K562 (cell line): ENCODE data around the gene EIF5A2. TPM values are rescaled to one million over a fixed set of nuclear protein-coding genes. Genes with fewer than 3 reads are reported as not detected.

ENCODE experiments used
- BCL6 ChIP-seq: fragments of 250-450 bp; sonication (Bioruptor Pico); IDR thresholded peaks from 2 replicates; pipeline ENCODE4 v1.4.0; 2020
- BRD9 ChIP-seq: fragments of 450-650 bp; IDR thresholded peaks from 2 replicates; pipeline ENCODE4 v1.6.1; 2018; ENCODE audit warnings: low read depth; ENCODE audit not compliant: partially characterized antibody
- CSDE1 ChIP-seq, 2 experiments: fragments of 450-650 bp; IDR thresholded peaks; 2 replicates each; pipeline ENCODE4 v1.6.1; 2016; ENCODE audit warnings: mild to moderate bottlenecking in 1 of 2
- ETV5 ChIP-seq: sonication (generic); formaldehyde crosslinking; IDR thresholded peaks from 2 replicates; pipeline ENCODE4 v1.4.0; 2020; ENCODE audit warnings: low read depth, mild to moderate bottlenecking, missing genetic modification reagents
- HDAC2 ChIP-seq: fragments of 450-650 bp; IDR thresholded peaks from 2 replicates; pipeline ENCODE4 v1.6.1; 2016; ENCODE audit warnings: mild to moderate bottlenecking
- MAZ ChIP-seq, 2 experiments: fragments of 450-650 bp in 1 of 2; sonication (generic) in 1 of 2; formaldehyde crosslinking; IDR thresholded peaks in 1 of 2; conservative IDR thresholded peaks in 1 of 2; 2 replicates each; pipeline versions ENCODE4 v1.4.0 to v1.5.0; 2020; ENCODE audit warnings: mild to moderate bottlenecking in 1 of 2, missing genetic modification reagents in 1 of 2
- MTA3 ChIP-seq: fragments of 450-650 bp; formaldehyde crosslinking; IDR thresholded peaks from 2 replicates; pipeline ENCODE4 v1.6.1; 2017; ENCODE audit warnings: mild to moderate bottlenecking, borderline replicate concordance
- NFIC ChIP-seq: fragments of 450-650 bp; IDR thresholded peaks from 2 replicates; pipeline ENCODE4 v1.6.1; 2017; ENCODE audit warnings: mild to moderate bottlenecking, inconsistent platforms
- NKRF ChIP-seq: fragments of 450-650 bp; IDR thresholded peaks from 2 replicates; pipeline ENCODE4 v1.6.1; 2016; ENCODE audit warnings: borderline replicate concordance
- PHF21A ChIP-seq: fragments of 450-650 bp; IDR thresholded peaks from 2 replicates; pipeline ENCODE4 v1.6.1; 2017; ENCODE audit warnings: low read depth, borderline replicate concordance
- PHTF2 ChIP-seq: fragments of 250-450 bp; sonication (Bioruptor Pico); IDR thresholded peaks from 2 replicates; pipeline ENCODE4 v1.5.0; 2021; ENCODE audit warnings: mild to moderate bottlenecking
- POLR2AphosphoS5 ChIP-seq: IDR thresholded peaks from 2 replicates; pipeline ENCODE4 v1.6.1; 2011; ENCODE audit warnings: mild to moderate bottlenecking, low read depth, low read length, moderate library complexity; ENCODE audit not compliant: control insufficient read depth, insufficient read depth
- POLR3G ChIP-seq: IDR thresholded peaks from 2 replicates; pipeline ENCODE4 v1.6.1; 2011; ENCODE audit not compliant: insufficient read length, insufficient replicate concordance; ENCODE audit errors: extremely low read depth
- SMAD1 ChIP-seq: fragments of 150-350 bp; IDR thresholded peaks from 2 replicates; pipeline ENCODE4 v1.6.1; 2014; ENCODE audit warnings: low read length, low read depth; ENCODE audit not compliant: partially characterized antibody
- SMARCA4 ChIP-seq: fragments of 450-650 bp; IDR thresholded peaks from 2 replicates; pipeline ENCODE4 v1.6.1; 2016
- ZHX1 ChIP-seq: fragments of 150-350 bp; conservative IDR thresholded peaks from 2 replicates; pipeline ENCODE4 v1.6.1; 2014; ENCODE audit warnings: low read length
- ZMIZ1 ChIP-seq, 2 experiments: fragments of 150-350 bp in 1 of 2; IDR thresholded peaks; 2 replicates each; pipeline ENCODE4 v1.6.1; 2012 to 2016; ENCODE audit warnings: low read depth in 2 of 2, low read length in 2 of 2, mild to moderate bottlenecking in 1 of 2, moderate library complexity in 1 of 2
- ZNF586 ChIP-seq: fragments of 450-650 bp; formaldehyde crosslinking; conservative IDR thresholded peaks from 2 replicates; pipeline ENCODE4 v1.4.0; 2020; ENCODE audit warnings: mild to moderate bottlenecking, moderate library complexity
- polyA plus RNA-seq, 8 experiments: library from polyadenylated mRNA; depleted of rRNA in 4 of 8; stranded (reverse) in 5 of 8; unstranded in 3 of 8; fragments of >200 nt; fragmentation: Nextera tagmentation in 2 of 8; fragmentation: Illumina TruSeq in 1 of 8; extraction: Ambion mirVana in 2 of 8; extraction: Trizol in 1 of 8; gene quantifications; 2 replicates each; pipeline versions ENCODE4 v1.2.1 to v1.2.3, GENCODE V29; 2011 to 2014; ENCODE audit warnings: inconsistent platforms in 1 of 8, missing spikeins in 1 of 8
- total RNA-seq, 7 experiments: library from RNA; depleted of rRNA in 6 of 7; stranded (reverse); fragments of >200 nt in 6 of 7; fragmentation: Illumina TruSeq in 2 of 7; extraction: Trizol in 2 of 7; gene quantifications; 2 replicates each; pipeline versions ENCODE4 v1.2.1 to v1.2.3, GENCODE V29; 2011 to 2021; ENCODE audit warnings: low replicate concordance in 1 of 7

Gene EIF5A2
- total and polyA plus RNA-seq, 9 of the 15 experiments (the other 6 are each of a cell fraction or from before 2014, with no cell fraction given), result 3.9 to 18.3 (median 15.9) TPM

GRCh38 chr3:170869645-170870593, 38.5 kb downstream of the EIF5A2 start, which contains the start of gene RPL22L1 (continued):
- TF ChIP-seq NFIC, result peak; percentile 76
- TF ChIP-seq HDAC2, result peak; percentile 79
- peak; percentile 95 for TF ChIP-seq SMAD1
- TF ChIP-seq BRD9, result peak; percentile 85
- peak; percentile 35; the same call in 1 of the 2 replicates for TF ChIP-seq SMARCA4
- TF ChIP-seq ZNF586 (CRISPR knock-in tag), result 0 out of 2 replicates have a peak, but pooled peaks have one; percentile 34
- peak; percentile 56; the same call in 1 of the 2 replicates for TF ChIP-seq ETV5
- TF ChIP-seq MTA3, result peak; percentile 98
- TF ChIP-seq PHF21A, result peak; percentile 50; the same call in 1 of the 2 replicates
- TF ChIP-seq BCL6 (CRISPR knock-in tag), result no peak
- no peak for TF ChIP-seq POLR3G
- TF ChIP-seq PHTF2 (CRISPR knock-in tag), result 0 out of 2 replicates have a peak, but pooled peaks have one; percentile 55
- TF ChIP-seq ZHX1, result 0 out of 2 replicates have a peak, but pooled peaks have one; percentile 50
- TF ChIP-seq NKRF, result peak; percentile 51; the same call in 1 of the 2 replicates
- TF ChIP-seq ZMIZ1 (IDR thresholded peaks at IDR 0.05; ENCODE audit: low read depth in 2 of 2, low read length in 2 of 2), result peak in 1 of 2 experiments; percentile 86; a peak in 2 of 4 replicates
- peak; percentile 43 to 82 for TF ChIP-seq MAZ (CRISPR knock-in tag; conservative IDR thresholded peaks at IDR 0.05 in 1 of 2, IDR thresholded peaks at IDR 0.05 in 1 of 2)
- TF ChIP-seq POLR2AphosphoS5, result peak; percentile 97
- peak in 1 of 2 experiments; percentile 62; a peak in 2 of 4 replicates for TF ChIP-seq CSDE1 (IDR thresholded peaks at IDR 0.05)
